HG02870 (cell line): ENCODE results near the gene DOCK8.
"Not testable (repeated sequence)": the region's sequence is repeated elsewhere in the genome, so short reads cannot be mapped to it uniquely, and the experiment has no call there.

Experiments
- ATAC-seq: cut with Tn5 transposase; IDR thresholded peaks from one replicate; pipeline ENCODE4 v1.9.1; 2021; ENCODE audit warnings: mild to moderate bottlenecking, moderate library complexity; ENCODE audit not compliant: unreplicated experiment

Gene DOCK8

GRCh38 chr9:214648-215493 is at the start of gene DOCK8:
DOCK8 (plus strand) TSS chr9:214865; CDS start chr9:214977, 112 bp downstream.
- peak; percentile 71 for ATAC-seq

GRCh38 chr9:169757-170156 is 44.9 kb upstream of the DOCK8 start:
- ATAC-seq, result not testable (repeated sequence)

GRCh38 chr9:178140-178825 is 36.4 kb upstream of the DOCK8 start:
- ATAC-seq, result not testable (repeated sequence)

GRCh38 chr9:178970-179383 is 35.7 kb upstream of the DOCK8 start, which contains the start of gene ZNG1A:
ZNG1A (minus strand) TSS chr9:179056; CDS start chr9:178969, 87 bp downstream.
- ATAC-seq, result not testable (repeated sequence)

- not testable (repeated sequence) for ATAC-seq
Measured at GRCh38 chr9:199601-200000, 15.1 kb upstream of the DOCK8 start.

GRCh38 chr9:206481-206880 is 8.2 kb upstream of the DOCK8 start:
- ATAC-seq, result no peak

GRCh38 chr9:209143-209758 is 5.4 kb upstream of the DOCK8 start:
- ATAC-seq, result no peak

GRCh38 chr9:211036-211435 is 3.6 kb upstream of the DOCK8 start:
- ATAC-seq, result no peak

- no peak for ATAC-seq
Measured at GRCh38 chr9:211557-211956, 3.1 kb upstream of the DOCK8 start.

- no peak for ATAC-seq
Measured at GRCh38 chr9:212297-212696, 2.4 kb upstream of the DOCK8 start.

GRCh38 chr9:213901-214300 is 764 bp upstream of the DOCK8 start:
- not testable (repeated sequence) for ATAC-seq

GRCh38 chr9:214351-214647 is 366 bp upstream of the DOCK8 start:
- no peak for ATAC-seq

GRCh38 chr9:215631-216155 is 1.0 kb downstream of the DOCK8 start:
- ATAC-seq, result no peak

- ATAC-seq, result no peak
Measured at GRCh38 chr9:216866-217265, 2.2 kb downstream of the DOCK8 start.

- no peak for ATAC-seq
Measured at GRCh38 chr9:217950-218349, 3.3 kb downstream of the DOCK8 start.

- not testable (repeated sequence) for ATAC-seq
Measured at GRCh38 chr9:219036-219435, 4.4 kb downstream of the DOCK8 start.

GRCh38 chr9:219670-220365 is 5.2 kb downstream of the DOCK8 start:
- ATAC-seq, result no peak

- ATAC-seq, result no peak
Measured at GRCh38 chr9:221989-222776, 7.5 kb downstream of the DOCK8 start.

- no peak for ATAC-seq
Measured at GRCh38 chr9:223152-223551, 8.5 kb downstream of the DOCK8 start.

- no peak for ATAC-seq
Measured at GRCh38 chr9:224026-224425, 9.4 kb downstream of the DOCK8 start.
